ENCODE measurements around the gene GDPD1. TPM values are rescaled to one million over a fixed set of nuclear protein-coding genes. Genes with fewer than 3 reads are reported as not detected.

GDPD1 gene
- total and polyA plus RNA-seq, 9 of the 15 experiments (the other 6 are each of a cell fraction or from before 2014, with no cell fraction given) = 5.7 to 15.2 (median 9.3) TPM

DNA sequence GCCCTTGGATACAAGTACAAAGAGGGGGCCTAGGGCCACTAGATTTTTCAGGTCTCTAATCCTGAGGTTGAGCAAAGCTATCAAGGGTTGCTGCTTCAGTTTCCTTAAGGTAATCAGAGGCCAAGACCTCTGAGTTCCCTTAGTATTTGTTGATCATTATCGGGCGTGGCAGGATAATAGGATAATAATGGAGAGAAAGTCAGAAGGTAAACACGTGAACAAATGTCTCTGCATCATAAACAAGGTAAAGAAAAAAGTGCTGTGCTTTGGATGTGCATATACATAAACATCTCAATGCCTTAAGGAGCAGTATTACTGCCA is 69.6 kb downstream of the GDPD1 start:
- 5% methylated on average over 3 of the region's 3 CpGs for WGBS (ENCODE audit: insufficient coverage, low coverage, missing lambda C conversion rate)
- Histone ChIP-seq H3K4me2 (ENCODE audit: insufficient read depth, low read length) (peak overlapping the region; percentile 66), H3K27ac (ENCODE audit: extremely low read depth, low read depth, low read length) (peak overlapping the region; percentile 97), H3K27me3 (ENCODE audit: control insufficient read depth in 2 of 2, insufficient read depth in 2 of 2, low read length in 2 of 2) (no peaks in the 10 kb centered on the region), H3K4me1 (replicated peaks in 1 of 2; ENCODE audit: control insufficient read depth in 2 of 2, insufficient read depth in 2 of 2, low read length in 2 of 2) (peaks cover 29 to 31% of the 10 kb centered on the region in 2 experiments), H3K9me3 (replicated peaks; ENCODE audit: control insufficient read depth, insufficient read depth, low read depth, low read length) (no peaks in the 10 kb centered on the region), H4K20me1 (replicated peaks; ENCODE audit: control insufficient read depth, insufficient read depth, low read length) (no peaks in the 10 kb centered on the region), H3K4me3 (peak overlapping the region; percentile 8; the same call in 1 of the 2 replicates), H3K9me1 (ENCODE audit: control insufficient read depth, insufficient read depth, low read length) (no peaks in the 10 kb centered on the region), H3K9ac (ENCODE audit: insufficient read depth in 1 of 2, low read depth in 2 of 2, low read length in 2 of 2) (peak overlapping the region in 1 of 2 experiments; percentile 68; a peak in 2 of 4 replicates), H2AFZ (ENCODE audit: low read depth, low read length) (peak overlapping the region; percentile 84), H3K36me3 (ENCODE audit: control insufficient read depth, insufficient read depth, low read length) (no peaks in the 10 kb centered on the region), H3K79me2 (ENCODE audit: control insufficient read depth, insufficient read depth, low read length) (no peaks in the 10 kb centered on the region)
- ChIA-PET POLR2A (no interaction called here), CTCF (ENCODE audit: low intra/inter-chr PET ratio) (no interaction called here)
- intact Hi-C loops (cut with micrococcal nuclease) = loop anchor here (1.0 to 5.0 kb wide), 2 partner anchors 133 to 329 kb away; partner anchors contain the start of genes CLTC, PRR11 and SKA2
- in situ Hi-C loops (cut with MboI) = no loop called here
- peak; percentile 62 for ATAC-seq
- TF ChIP-seq ZBTB7A (IDR thresholded peaks at IDR 0.05; ENCODE audit: borderline replicate concordance, control insufficient read depth, low read depth, low read length) (no peak), PTBP1 (IDR thresholded peaks at IDR 0.05; ENCODE audit: low read depth, low read length) (no peak), ZFX (CRISPR knock-in tag; IDR thresholded peaks at IDR 0.05) (peak; percentile 12; the same call in 1 of the 2 replicates), ZNF121 (CRISPR knock-in tag; conservative IDR thresholded peaks at IDR 0.05) (no peak), ZNF717 (CRISPR knock-in tag; IDR thresholded peaks at IDR 0.05) (no peak), FOXA3 (CRISPR knock-in tag; conservative IDR thresholded peaks at IDR 0.05 in 1 of 2, IDR thresholded peaks at IDR 0.05 in 1 of 2) (0 out of 4 replicates have a peak, but pooled peaks of 1 of the 2 experiments have one; percentile 3), DACH1 (IDR thresholded peaks at IDR 0.05; ENCODE audit: partially characterized antibody) (peak; percentile 75), MTA2 (IDR thresholded peaks at IDR 0.05; ENCODE audit: low read depth) (no peak), FOXK2 (conservative IDR thresholded peaks at IDR 0.05 in 1 of 2, IDR thresholded peaks at IDR 0.05 in 1 of 2; ENCODE audit: low read depth in 2 of 2) (peak; percentile 17 to 56)
- FAIRE-seq = no peak
- no TSS peak for BruUV-seq (replicated peaks)
- peak in 1 of 4 experiments; percentile 22 for DNase-seq (ENCODE audit: extremely low read depth in 1 of 4, low spot score in 3 of 4)

Data from K562 (cell line).